ENCODE measurements around the gene DTNBP1.

DNA sequence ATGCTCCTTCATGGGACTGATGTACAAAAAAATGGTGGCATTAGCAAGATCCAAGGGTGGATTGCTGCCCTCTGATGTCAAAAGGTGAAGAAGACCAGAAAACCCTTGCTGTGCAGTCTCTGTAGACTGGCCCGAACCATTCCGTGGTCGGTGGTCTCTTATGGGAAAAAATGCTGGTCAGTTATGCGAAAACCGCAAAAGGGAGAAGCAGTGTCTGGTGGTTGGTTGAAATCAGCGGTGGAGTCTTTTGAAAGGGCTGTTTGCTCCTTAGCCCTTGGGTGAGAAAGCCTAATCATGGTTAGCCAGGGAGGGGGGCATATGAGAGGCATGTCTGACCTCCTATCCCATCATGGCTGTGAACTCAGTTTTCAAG is 108.1 kb downstream of the DTNBP1 start:
- TF ChIP-seq TAF1 (IDR thresholded peaks at IDR 0.05; ENCODE audit: borderline replicate concordance, insufficient read depth, low read length) (no peak), SIN3A (IDR thresholded peaks at IDR 0.05; ENCODE audit: borderline replicate concordance, insufficient read depth, low read length) (no peak), POLR2AphosphoS5 (IDR thresholded peaks at IDR 0.05; ENCODE audit: low read depth, low read length) (no peak), FOXP2 (optimal IDR thresholded peaks at IDR 0.05; ENCODE audit: borderline replicate concordance, extremely low read depth, extremely low read length, insufficient read depth) (no peak)
- TF ChIP-seq, protein P1, sequence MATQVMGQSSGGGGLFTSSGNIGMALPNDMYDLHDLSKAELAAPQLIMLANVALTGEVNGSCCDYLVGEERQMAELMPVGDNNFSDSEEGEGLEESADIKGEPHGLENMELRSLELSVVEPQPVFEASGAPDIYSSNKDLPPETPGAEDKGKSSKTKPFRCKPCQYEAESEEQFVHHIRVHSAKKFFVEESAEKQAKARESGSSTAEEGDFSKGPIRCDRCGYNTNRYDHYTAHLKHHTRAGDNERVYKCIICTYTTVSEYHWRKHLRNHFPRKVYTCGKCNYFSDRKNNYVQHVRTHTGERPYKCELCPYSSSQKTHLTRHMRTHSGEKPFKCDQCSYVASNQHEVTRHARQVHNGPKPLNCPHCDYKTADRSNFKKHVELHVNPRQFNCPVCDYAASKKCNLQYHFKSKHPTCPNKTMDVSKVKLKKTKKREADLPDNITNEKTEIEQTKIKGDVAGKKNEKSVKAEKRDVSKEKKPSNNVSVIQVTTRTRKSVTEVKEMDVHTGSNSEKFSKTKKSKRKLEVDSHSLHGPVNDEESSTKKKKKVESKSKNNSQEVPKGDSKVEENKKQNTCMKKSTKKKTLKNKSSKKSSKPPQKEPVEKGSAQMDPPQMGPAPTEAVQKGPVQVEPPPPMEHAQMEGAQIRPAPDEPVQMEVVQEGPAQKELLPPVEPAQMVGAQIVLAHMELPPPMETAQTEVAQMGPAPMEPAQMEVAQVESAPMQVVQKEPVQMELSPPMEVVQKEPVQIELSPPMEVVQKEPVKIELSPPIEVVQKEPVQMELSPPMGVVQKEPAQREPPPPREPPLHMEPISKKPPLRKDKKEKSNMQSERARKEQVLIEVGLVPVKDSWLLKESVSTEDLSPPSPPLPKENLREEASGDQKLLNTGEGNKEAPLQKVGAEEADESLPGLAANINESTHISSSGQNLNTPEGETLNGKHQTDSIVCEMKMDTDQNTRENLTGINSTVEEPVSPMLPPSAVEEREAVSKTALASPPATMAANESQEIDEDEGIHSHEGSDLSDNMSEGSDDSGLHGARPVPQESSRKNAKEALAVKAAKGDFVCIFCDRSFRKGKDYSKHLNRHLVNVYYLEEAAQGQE (IDR thresholded peaks at IDR 0.05; ENCODE audit: insufficient read depth in 1 of 2, low read depth in 2 of 2, low read length in 2 of 2) = no peak

Data from PFSK-1 (cell line).